GM19099 (cell line): Measurements from ENCODE around the gene IL12RB1.

Experiments
- POLR2A ChIP-seq: IDR thresholded peaks from 3 replicates; pipeline ENCODE4 v1.6.1; 2011; ENCODE audit warnings: low read depth; ENCODE audit not compliant: insufficient read length; ENCODE audit errors: extremely low read depth

Gene IL12RB1

DNA sequence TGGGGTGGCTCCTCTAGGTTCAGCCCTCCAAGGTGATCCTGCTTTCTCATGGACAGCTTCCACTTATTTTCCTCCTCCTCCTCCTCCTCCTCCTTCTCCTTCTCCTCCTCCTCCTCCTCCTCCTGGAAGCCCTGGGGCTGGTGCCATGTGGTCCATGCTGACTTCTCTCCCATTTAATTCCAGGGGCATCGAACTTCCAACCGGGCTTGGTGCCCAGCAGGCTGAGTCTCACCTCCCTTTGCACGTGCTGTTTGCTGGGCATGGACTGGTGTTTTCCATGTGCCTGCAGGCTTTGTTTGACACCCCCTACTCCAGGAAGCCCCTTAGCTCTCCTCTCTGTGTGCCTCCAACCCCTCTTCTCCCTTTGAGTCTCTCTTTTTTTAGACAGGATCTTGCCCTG is 14.5 kb upstream of the IL12RB1 start:
- no peak for TF ChIP-seq POLR2A

DNA sequence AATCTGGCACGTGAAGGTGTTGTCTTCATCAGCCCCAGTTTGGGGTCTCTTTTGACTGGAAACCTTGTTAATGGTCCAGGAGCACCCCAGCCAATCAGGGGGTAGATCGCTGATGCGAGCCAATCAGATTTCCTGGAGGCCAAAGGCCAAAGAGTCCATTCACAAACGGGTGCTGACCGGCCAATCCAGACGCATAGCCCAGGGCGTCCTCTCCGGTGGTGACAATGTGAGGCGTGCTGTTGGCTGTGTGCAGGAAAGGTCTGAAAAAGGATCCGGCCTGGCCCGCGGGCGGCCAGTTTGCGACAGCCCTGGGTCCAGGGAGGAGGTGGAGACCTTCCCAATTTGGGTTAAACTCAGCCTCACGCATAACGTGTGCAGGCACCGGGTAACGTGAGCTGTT is 14.0 kb upstream of the IL12RB1 start:
- no peak for TF ChIP-seq POLR2A

DNA sequence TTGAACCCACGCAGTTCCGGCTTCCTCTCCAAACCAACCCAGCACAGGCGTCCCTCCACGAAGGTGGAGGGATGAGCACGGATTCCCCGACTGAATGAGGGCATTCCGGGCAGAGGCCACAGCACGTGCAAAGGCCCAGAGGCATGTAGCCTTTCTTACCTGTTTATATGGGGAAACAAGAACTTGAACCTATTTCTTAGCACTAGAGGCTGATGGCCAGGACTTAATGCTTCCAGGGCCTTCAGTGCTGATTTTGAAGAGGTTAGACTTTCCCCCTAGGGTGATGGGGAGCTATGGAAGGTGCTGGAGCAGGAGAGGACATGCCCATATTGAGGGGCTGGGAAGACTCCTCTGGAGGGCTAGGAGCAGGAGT is 12.9 kb upstream of the IL12RB1 start:
- no peak for TF ChIP-seq POLR2A

DNA sequence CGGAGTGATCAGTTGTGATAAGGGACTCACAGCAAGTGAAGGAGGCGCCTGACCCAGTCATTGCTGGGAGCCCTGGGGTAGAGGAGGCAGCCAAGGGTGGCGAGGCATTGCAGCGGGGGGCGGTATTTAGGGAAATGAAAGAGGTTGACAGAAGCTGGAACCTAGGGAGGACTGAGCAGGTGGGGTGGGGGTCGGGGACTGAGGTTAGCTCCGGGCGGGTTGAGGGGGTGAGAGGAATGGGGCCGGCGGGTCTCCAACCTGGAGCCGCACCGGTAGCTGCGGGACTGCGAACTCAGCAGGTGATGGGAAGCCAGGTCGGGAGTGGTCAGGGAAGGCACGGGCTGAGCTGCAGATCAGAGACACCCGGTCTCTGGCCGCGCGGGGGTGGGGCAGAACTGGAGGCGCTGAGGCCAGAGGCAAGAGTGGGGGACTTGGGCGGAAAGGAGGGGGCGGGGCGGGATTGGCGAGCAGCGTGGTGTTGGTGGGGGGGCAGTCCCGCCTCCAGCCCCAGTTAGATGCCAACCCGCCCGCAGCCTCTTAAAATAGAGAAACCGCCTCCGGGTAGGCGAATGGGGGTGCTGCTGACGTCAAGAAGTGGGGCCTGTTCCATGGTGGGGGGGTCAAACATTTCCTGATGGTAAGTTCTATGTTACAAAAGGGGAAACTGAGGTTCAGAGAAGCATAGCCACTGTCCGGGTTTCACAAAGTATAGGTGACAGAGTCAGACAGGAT is 12.3 kb upstream of the IL12RB1 start:
- no peak for TF ChIP-seq POLR2A

DNA sequence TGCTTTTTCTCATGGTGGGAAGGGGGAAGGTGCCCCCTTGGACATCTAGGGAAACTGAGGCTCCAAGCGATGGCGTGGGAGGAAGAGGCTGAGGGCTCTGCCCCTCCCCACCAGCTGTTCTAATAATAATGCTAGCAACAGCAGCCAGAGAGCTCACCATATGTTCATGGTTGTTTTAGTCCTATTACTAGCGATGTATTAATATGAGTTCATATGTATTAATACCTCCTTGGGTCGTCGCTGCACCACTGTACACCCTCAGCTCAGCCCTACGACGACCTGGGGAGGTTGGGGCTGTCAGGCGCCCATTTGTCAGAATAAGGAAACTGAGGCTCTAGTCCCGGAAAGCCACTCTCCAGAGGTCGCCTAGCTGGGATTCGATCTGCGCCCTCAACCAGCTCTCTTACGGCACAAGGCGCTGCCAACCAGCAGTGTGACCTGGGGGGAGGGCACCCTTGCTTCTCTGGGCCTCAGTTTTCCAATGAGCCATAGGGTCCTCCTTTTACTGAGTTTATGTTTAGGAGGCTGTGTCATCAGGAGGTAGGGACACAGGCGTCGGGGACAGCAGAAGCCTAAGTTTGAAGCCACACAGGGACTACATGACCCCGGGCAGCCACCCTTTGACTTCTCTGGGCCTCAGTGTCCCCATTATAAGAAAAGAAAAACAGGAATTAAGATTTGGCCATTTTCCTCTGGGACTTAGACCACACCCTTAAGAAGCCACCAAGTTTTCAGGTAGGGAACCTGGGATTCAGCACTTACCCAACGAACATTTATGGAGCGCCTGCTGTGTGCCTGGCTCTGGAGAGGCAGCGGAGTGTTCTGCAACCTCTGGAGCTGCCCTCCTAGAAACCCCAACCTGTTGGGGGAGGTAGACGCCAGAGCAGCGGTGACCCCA is 11.5 kb upstream of the IL12RB1 start:
- peak; percentile 77 for TF ChIP-seq POLR2A

DNA sequence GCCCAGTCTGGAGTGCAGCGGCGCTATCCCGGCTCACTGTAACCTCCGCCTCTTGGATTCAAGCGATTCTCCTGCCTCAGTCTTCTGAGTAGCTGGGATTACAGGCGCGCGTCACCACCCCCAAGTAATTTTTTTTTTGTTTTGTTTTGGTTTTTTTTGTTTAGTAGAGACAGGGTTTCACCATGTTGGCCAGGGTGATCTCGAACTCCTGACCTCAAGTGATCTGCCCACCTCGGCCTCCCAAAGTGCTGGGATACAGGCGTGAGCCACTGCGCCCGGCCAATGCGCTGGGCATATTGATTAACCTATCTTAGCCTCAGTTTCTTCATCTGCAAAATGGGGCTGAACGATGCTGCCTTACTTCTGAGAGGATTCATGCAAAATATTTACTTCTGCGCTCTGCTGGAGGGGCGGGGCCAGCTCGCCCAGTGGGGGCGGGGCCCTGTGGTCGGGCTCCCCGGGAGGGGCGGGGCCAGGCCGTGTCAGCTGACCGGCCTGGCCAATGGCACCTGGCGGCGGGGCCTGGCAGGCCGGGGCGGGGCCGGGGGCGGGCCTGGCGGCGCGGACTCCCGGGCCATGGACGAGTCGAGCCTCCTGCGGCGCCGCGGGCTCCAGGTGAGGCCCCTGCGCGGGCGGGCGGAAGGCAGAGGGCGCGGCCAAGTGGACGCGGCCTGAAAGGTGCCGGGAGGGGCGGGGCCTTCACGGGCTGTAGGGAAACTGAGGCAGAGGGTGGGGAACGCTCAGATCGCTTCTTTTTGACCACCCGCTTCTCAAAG is 10.7 kb upstream of the IL12RB1 start, which contains the start of gene MAST3:
TSS of gene MAST3 (plus strand) at position 562 of the 776 bp plus-strand sequence. CDS start at position 577, 15 bp downstream.
- peak; percentile 75 for TF ChIP-seq POLR2A

DNA sequence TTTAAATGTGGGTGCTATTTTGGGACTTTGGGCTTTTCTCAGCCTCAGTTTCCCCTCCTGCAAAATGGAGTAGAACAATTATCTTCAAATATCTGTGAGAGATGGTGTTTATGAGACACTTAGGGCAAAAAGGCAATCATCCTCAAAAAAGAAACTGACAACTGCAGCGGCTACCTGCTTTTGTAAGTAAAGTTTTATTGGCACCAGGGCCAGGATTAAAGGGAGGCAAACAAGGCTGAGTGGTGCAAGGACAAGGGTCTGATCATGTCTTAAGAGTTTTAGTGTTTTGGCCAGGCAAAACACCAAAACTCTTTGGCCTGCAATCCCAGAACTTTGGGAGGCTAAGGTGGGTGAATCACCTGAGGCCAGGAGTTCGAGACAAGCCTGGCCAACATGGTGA is 9.5 kb upstream of the IL12RB1 start:
- no peak for TF ChIP-seq POLR2A

DNA sequence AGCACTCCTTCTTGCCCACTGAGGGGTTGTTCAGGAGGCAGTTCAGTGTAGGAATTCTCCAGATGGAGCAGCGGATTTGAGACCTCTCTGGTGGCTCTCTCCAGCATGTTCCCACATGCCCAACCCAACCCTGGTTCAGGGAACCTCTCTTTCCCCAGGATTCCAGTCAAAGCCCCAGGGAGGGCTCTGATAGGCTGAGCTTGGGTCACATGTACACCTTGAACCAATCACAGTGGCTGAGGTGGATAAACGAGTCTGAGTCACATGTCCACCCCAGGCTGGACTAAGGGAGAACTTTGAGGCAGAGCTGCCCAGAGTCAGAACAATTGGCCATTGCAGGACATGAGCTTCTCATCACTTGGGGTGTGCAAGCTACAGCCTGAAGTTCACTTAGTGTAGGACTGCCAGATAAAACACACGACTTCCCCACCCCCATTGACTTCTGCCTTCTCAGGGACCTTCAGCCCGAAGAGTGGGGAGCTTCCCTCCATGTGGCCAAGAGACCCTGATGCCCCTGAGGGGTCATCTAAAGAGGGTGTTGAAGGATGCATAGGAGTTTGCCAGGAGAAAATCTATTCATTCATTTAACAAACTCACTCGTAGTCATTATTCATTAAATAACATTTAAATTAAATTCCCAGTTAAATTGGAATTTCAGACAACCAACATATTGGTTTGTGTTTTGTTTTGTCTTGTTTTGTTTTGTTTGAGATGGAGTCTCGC is 6.9 kb upstream of the IL12RB1 start:
- TF ChIP-seq POLR2A: no peak

DNA sequence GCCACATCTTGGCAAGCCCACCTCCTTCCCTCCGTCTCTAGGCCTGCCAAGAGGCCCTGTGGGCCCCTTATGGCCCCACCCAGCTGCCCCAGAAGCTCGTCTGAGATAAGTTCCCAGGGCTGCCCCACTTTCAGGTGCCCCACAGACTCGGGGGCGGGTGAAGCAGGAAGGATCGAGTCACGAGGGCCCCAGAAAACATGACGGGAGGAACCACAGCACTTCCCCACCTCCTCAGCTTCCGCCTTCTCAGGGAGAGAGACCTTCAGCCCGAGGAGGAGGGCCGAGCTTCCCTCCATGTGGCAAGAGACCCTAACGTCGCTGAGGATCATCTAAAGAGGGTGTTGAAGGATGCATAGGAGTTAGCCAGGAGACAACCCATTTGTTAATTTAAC is 4.5 kb upstream of the IL12RB1 start:
- TF ChIP-seq POLR2A: peak; percentile 63

DNA sequence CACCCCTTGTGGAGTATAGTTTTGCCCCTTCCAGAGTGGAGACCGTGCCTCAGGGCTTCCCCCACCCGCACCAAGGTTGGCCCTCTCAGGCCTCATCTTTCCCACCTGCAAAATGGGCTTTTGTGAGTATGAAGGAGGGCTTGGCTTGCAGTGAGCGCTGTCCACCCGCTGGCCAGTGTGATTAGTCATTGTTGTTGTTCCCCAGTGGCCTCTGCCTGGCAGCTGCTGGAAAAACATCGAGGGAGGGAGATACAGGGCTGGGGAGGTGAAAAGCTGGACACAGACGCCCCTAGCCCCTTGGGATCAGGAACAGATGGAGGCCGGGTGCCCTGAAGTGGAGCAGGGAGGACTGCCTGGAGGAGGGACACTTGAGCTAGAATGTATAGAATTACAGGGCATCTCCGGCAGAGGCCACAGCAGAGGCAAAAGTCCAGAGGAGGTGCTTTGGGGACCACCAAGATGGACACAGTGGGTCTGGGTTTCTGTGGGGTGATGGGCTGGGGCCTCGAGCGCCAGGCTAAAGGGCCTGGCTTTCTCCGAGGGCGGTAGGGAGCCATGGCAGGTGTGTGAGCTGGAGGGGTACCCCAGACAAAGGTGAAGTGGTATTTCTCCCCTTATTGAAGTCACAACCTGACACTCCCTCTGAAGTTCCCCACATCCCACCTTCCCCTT is 3.9 kb upstream of the IL12RB1 start:
- no peak for TF ChIP-seq POLR2A

DNA sequence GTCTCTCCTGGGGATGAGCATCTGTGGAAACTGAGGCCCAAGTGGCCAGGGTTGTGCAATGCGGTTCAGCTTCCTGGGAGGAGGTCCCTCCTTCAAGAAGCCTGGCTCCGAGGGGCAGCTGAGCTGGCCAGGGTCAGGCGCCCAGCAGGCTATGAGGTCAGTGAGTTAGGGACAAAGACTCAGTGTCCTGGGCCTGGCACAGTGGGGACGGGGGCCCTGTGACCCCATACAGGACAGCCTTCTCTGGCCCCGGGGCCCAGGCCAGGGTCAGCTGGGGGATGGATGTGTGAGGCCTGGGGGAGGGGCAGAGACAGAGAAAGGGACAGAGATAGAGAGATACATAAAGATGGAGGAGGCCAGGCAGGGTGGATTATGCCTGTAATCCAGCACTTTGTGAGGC is 3.0 kb upstream of the IL12RB1 start:
- no peak for TF ChIP-seq POLR2A

DNA sequence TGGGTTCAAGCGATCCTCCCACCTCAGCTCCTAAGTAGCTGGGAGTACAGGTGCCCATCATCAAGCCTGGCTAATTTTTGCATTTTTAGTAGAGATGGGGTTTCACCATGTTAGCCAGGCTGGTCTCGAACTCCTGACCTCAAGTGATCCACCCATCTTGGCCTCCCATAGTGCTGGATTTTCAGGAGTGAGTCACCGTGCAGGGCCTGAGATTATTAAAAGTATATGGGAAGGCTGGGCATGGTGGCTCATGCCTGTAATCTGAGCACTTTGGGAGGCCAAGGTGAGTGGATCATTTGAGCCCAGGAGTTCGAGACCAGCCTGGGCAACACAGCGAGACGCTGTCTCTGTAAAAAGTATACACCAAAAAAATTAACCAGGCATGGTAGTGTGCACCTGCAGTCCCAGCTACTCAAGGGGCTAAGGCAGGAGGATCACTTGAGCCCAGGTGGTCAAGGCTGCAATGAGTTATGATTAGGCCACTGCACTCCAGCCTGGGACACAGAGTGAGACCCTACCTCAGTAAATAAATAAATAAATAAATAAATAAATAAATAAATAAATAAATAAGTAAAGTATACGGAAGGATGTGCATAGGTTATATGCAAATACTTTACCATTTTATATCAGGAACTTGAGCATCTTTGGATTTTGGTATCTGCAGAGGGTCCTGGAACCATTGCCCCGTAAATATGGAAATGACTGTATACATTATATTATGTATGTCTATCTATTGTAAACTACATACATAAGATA is 854 bp downstream of the IL12RB1 start:
- TF ChIP-seq POLR2A: no peak

DNA sequence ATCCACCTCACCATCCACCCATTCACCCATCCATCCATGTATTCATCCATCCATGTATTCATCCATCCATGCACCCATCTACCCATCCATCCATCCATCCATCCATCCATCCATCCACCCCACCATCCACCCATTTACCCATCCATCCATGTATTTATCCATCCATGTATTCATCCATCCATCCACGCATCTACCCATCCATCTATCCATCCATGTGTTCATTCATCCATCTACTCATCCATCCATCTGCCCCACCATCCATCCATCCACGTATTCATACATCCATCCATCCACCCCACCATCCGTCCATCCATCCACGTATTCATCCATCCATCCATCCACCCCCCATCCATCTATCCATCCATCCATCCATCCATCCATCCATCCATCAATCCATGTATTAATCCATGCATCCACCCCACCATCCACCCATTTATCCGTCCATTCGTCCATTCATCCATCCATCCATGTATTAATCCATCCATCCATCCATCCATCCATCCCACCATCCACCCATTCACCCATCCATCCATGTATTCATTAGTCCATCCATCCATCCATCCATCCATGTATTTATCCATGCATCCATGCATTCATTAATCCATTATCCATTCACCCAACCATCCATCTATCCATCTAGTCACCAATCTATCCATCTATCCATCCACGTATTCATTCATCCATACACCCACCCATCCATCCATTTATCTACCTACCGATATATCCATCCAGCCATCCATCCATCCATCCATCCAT is 2.6 kb downstream of the IL12RB1 start:
- TF ChIP-seq POLR2A: no peak
